Activated CD4-positive, alpha-beta memory T cell treated with anti-CD3 and anti-CD28 coated beads for 36 hours (primary cell): Measurements from ENCODE around the gene TNNT3. TPM values are rescaled to one million over a fixed set of nuclear protein-coding genes. Genes with fewer than 3 reads are reported as not detected.

Source experiments
- CTCF ChIA-PET: fragments of 350-600 bp; sonication (Branson Sonifier 250); formaldehyde crosslinking; loops from one replicate; lab custom pipeline; 2021; ENCODE audit warnings: antibody characterized with exemption, inconsistent platforms; lab: Charles Lee
- POLR2A ChIA-PET: fragments of 350-600 bp; sonication (Branson Sonifier 250); formaldehyde crosslinking; loops from one replicate; lab custom pipeline; 2021; ENCODE audit warnings: antibody characterized with exemption; lab: Charles Lee
- DNase-seq: peaks from one replicate; pipeline ENCODE4 v3.0.0-alpha.2; 2020
- H3K27ac Mint-ChIP-seq: one replicate; pipeline ENCODE4 v1.8.0; 2021; ENCODE audit warnings: mixed read lengths
- H3K27me3 Mint-ChIP-seq: one replicate; pipeline ENCODE4 v1.8.0; 2021; ENCODE audit warnings: mixed read lengths
- H3K36me3 Mint-ChIP-seq: one replicate; pipeline ENCODE4 v1.8.0; 2021; ENCODE audit warnings: mixed read lengths
- H3K4me1 Mint-ChIP-seq: one replicate; pipeline ENCODE4 v1.8.0; 2021; ENCODE audit warnings: low read depth, mixed read lengths
- H3K4me3 Mint-ChIP-seq: one replicate; pipeline ENCODE4 v1.8.0; 2021; ENCODE audit warnings: mild to moderate bottlenecking, mixed read lengths
- H3K9me3 Mint-ChIP-seq: one replicate; pipeline ENCODE4 v1.8.0; 2021; ENCODE audit warnings: mixed read lengths
- intact Hi-C: fragments of 100-400 bp; cut with micrococcal nuclease; formaldehyde crosslinking; loops from one replicate; pipeline ENCODE4 v1.15.1; 2023
- total RNA-seq, 2 experiments: library from RNA; stranded (reverse); gene quantifications; one replicate each; pipeline ENCODE4 v1.2.3, GENCODE V29; 2021

Gene TNNT3
- total RNA-seq, 2 experiments from 2014 or later: 6.0 to 6.8 TPM

GRCh38 chr11:1920128-1920908 lies 815 bp downstream of the TNNT3 start:
- Mint-ChIP-seq H3K27ac (no peak overlapping the region), H3K36me3 (no peaks in the 10 kb centered on the region), H3K27me3 (peaks cover 4% of the 10 kb centered on the region), H3K4me1 (peaks cover 9% of the 10 kb centered on the region), H3K9me3 (no peaks in the 10 kb centered on the region), H3K4me3 (no peak overlapping the region)
- intact Hi-C loops: no loop called here
- DNase-seq: no peak
- CTCF ChIA-PET: interaction anchor here (3.4 kb wide), 1 partner anchor 37 kb away, joined by 22 read pairs; no protein-coding TSS in a partner anchor
- POLR2A ChIA-PET: no interaction called here

GRCh38 chr11:1920909-1921573 lies 1.5 kb downstream of the TNNT3 start:
- Mint-ChIP-seq H3K27me3 (peaks cover 4% of the 10 kb centered on the region), H3K4me1 (peaks cover 4% of the 10 kb centered on the region), H3K27ac (no peak overlapping the region), H3K9me3 (no peaks in the 10 kb centered on the region), H3K36me3 (no peaks in the 10 kb centered on the region), H3K4me3 (no peak overlapping the region)
- intact Hi-C loops: no loop called here
- ChIA-PET POLR2A (no interaction called here), CTCF (interaction anchor here (0.7 to 3.4 kb wide), 7 partner anchors 19 to 268 kb away, joined by 3 to 22 read pairs (median 7); partner anchors contain the start of gene SYT8)
- DNase-seq: no peak

- H3K9me3 Mint-ChIP-seq: no peaks in the 10 kb centered on the region
- ChIA-PET POLR2A (no interaction called here), CTCF (interaction anchor here (0.7 to 3.4 kb wide), 8 partner anchors 19 to 269 kb away, joined by 3 to 22 read pairs (median 7); partner anchors contain the start of gene SYT8)
- no peak overlapping the region for H3K4me3 Mint-ChIP-seq
- peaks cover 4% of the 10 kb centered on the region for H3K27me3 Mint-ChIP-seq
- H3K27ac Mint-ChIP-seq: no peak overlapping the region
- peaks cover 2% of the 10 kb centered on the region for H3K4me1 Mint-ChIP-seq
- intact Hi-C loops: no loop called here
- no peak for DNase-seq
- no peaks in the 10 kb centered on the region for H3K36me3 Mint-ChIP-seq
Measured at GRCh38 chr11:1921574-1922141, 2.2 kb downstream of the TNNT3 start.

GRCh38 chr11:1922481-1923081 lies 3.1 kb downstream of the TNNT3 start:
- Mint-ChIP-seq H3K27me3 (peaks cover 4% of the 10 kb centered on the region), H3K4me1 (no peaks in the 10 kb centered on the region), H3K27ac (no peak overlapping the region), H3K36me3 (no peaks in the 10 kb centered on the region), H3K9me3 (no peaks in the 10 kb centered on the region), H3K4me3 (no peak overlapping the region)
- no peak for DNase-seq
- CTCF ChIA-PET: interaction anchor here (1.4 to 3.4 kb wide), 6 partner anchors 40 to 229 kb away, joined by 3 to 22 read pairs (median 8); partner anchors contain the start of gene SYT8
- POLR2A ChIA-PET: no interaction called here
- intact Hi-C loops: no loop called here

- intact Hi-C loops: no loop called here
- Mint-ChIP-seq H3K4me1 (no peaks in the 10 kb centered on the region), H3K27ac (no peak overlapping the region), H3K36me3 (no peaks in the 10 kb centered on the region), H3K9me3 (no peaks in the 10 kb centered on the region), H3K27me3 (peaks cover 4% of the 10 kb centered on the region), H3K4me3 (no peak overlapping the region)
- ChIA-PET CTCF (interaction anchor here (1.5 to 2.3 kb wide), 3 partner anchors 41 to 228 kb away, joined by 3 to 11 read pairs (median 8); no protein-coding TSS in a partner anchor), POLR2A (no interaction called here)
- no peak for DNase-seq
Measured at GRCh38 chr11:1923201-1923956, 3.9 kb downstream of the TNNT3 start.

GRCh38 chr11:1924181-1924580 lies 4.7 kb downstream of the TNNT3 start:
- Mint-ChIP-seq H3K36me3 (no peaks in the 10 kb centered on the region), H3K27me3 (peaks cover 4% of the 10 kb centered on the region), H3K9me3 (no peaks in the 10 kb centered on the region), H3K4me3 (no peak overlapping the region), H3K27ac (no peak overlapping the region), H3K4me1 (no peaks in the 10 kb centered on the region)
- intact Hi-C loops: no loop called here
- ChIA-PET CTCF (interaction anchor here (1.5 kb wide), 2 partner anchors 42 to 114 kb away, joined by 3 to 8 read pairs; no protein-coding TSS in a partner anchor), POLR2A (no interaction called here)
- DNase-seq: no peak

- POLR2A ChIA-PET: no interaction called here
- no peak for DNase-seq
- no peaks in the 10 kb centered on the region for H3K36me3 Mint-ChIP-seq
- intact Hi-C loops: no loop called here
- H3K27me3 Mint-ChIP-seq: peaks cover 4% of the 10 kb centered on the region
- H3K4me1 Mint-ChIP-seq: no peaks in the 10 kb centered on the region
- no peak overlapping the region for H3K27ac Mint-ChIP-seq
- no peaks in the 10 kb centered on the region for H3K9me3 Mint-ChIP-seq
- no peak overlapping the region for H3K4me3 Mint-ChIP-seq
- CTCF ChIA-PET: interaction anchor here (1.5 kb wide), 1 partner anchor 42 kb away, joined by 8 read pairs; no protein-coding TSS in a partner anchor
Measured at GRCh38 chr11:1924646-1925372, 5.3 kb downstream of the TNNT3 start.

- intact Hi-C loops: no loop called here
- H3K36me3 Mint-ChIP-seq: no peaks in the 10 kb centered on the region
- no peak for DNase-seq
- H3K27ac Mint-ChIP-seq: no peak overlapping the region
- ChIA-PET POLR2A (no interaction called here), CTCF (no interaction called here)
- H3K4me3 Mint-ChIP-seq: no peak overlapping the region
- H3K4me1 Mint-ChIP-seq: peaks cover 2% of the 10 kb centered on the region
- peaks cover 4% of the 10 kb centered on the region for H3K27me3 Mint-ChIP-seq
- no peaks in the 10 kb centered on the region for H3K9me3 Mint-ChIP-seq
Measured at GRCh38 chr11:1925373-1926155, 6.1 kb downstream of the TNNT3 start.

- intact Hi-C loops: no loop called here
- Mint-ChIP-seq H3K36me3 (no peaks in the 10 kb centered on the region), H3K9me3 (no peaks in the 10 kb centered on the region), H3K27me3 (peaks cover 4% of the 10 kb centered on the region), H3K4me1 (peaks cover 2% of the 10 kb centered on the region), H3K4me3 (no peak overlapping the region), H3K27ac (no peak overlapping the region)
- ChIA-PET POLR2A (no interaction called here), CTCF (no interaction called here)
- no peak for DNase-seq
Measured at GRCh38 chr11:1926156-1927025, 6.9 kb downstream of the TNNT3 start.
